Hepatocyte (in vitro differentiated cells): ENCODE measurements around the gene VANGL1.

Experiments used
- CTCF ChIP-seq: fragments of 200-600 bp; sonication (generic); IDR thresholded peaks from 2 replicates; pipeline ENCODE4 v1.5.1; 2016; ENCODE audit warnings: antibody characterized with exemption, mild to moderate bottlenecking; ENCODE audit not compliant: poor library complexity
- EZH2 ChIP-seq: fragments of 200-600 bp; sonication (generic); IDR thresholded peaks from 2 replicates; pipeline ENCODE4 v1.6.1; 2016; ENCODE audit warnings: antibody characterized with exemption, mild to moderate bottlenecking, borderline replicate concordance
- EZH2phosphoT487 ChIP-seq: fragments of 200-600 bp; sonication (generic); IDR thresholded peaks from one replicate; pipeline ENCODE4 v1.6.1; 2018; ENCODE audit warnings: antibody characterized with exemption, mild to moderate bottlenecking, low read depth, moderate library complexity; ENCODE audit not compliant: unreplicated experiment, severe bottlenecking

- TF ChIP-seq CTCF (no peak), EZH2phosphoT487 (no peak), EZH2 (no peak)
These were observed 83.8 kb downstream of the VANGL1 start for GRCh38 chr1:115725600-115725999.
